Natural killer cell (primary cell): Measurements from ENCODE around the gene MAOB. TPM values are rescaled to one million over a fixed set of nuclear protein-coding genes. Genes with fewer than 3 reads are reported as not detected.

ENCODE experiments used
- ATAC-seq, 3 donors: fragments of 150-1000 bp in 2 of 3; fragments of 200-7000 bp in 1 of 3; cut with Tn5 transposase; 1 replicate in 1 of 3; 2 replicates in 2 of 3; pipeline ENCODE4 v1.10.0; 2021; ENCODE audit warnings: mild to moderate bottlenecking in 2 of 3, moderate library complexity in 2 of 3
- DNase-seq, 2 donors: peaks; one replicate each; pipeline versions ENCODE4 v3.0.0 to v3.0.0-alpha.2; 2013 to 2021; ENCODE audit warnings: mixed read lengths in 1 of 2
- H3K27ac ChIP-seq: one replicate; pipeline ENCODE4 v1.5.1; 2013; ENCODE audit warnings: mild to moderate bottlenecking, low read length
- H3K27me3 ChIP-seq: one replicate; pipeline ENCODE4 v1.6.1; 2013; ENCODE audit warnings: low read length; ENCODE audit not compliant: control insufficient read depth, insufficient read depth
- H3K36me3 ChIP-seq: one replicate; pipeline ENCODE4 v1.6.1; 2013; ENCODE audit warnings: low read length; ENCODE audit not compliant: control insufficient read depth, insufficient read depth
- H3K4me1 ChIP-seq: one replicate; pipeline ENCODE4 v1.6.1; 2013; ENCODE audit warnings: low read length; ENCODE audit not compliant: control insufficient read depth, insufficient read depth
- H3K4me3 ChIP-seq: one replicate; pipeline ENCODE4 v1.5.1; 2013; ENCODE audit warnings: low read length
- H3K9me3 ChIP-seq: one replicate; pipeline ENCODE4 v1.6.1; 2013; ENCODE audit warnings: low read length; ENCODE audit not compliant: control insufficient read depth, insufficient read depth
- H3K27ac Mint-ChIP-seq, 2 donors: one replicate each; pipeline ENCODE4 v1.8.0; 2022; ENCODE audit warnings: mild to moderate bottlenecking in 2 of 2, mixed read lengths in 2 of 2, moderate library complexity in 1 of 2
- H3K27me3 Mint-ChIP-seq, 2 donors: one replicate each; pipeline ENCODE4 v1.8.0; 2022; ENCODE audit warnings: low read depth in 2 of 2, mixed read lengths in 2 of 2
- H3K36me3 Mint-ChIP-seq: one replicate; pipeline ENCODE4 v1.8.0; 2022; ENCODE audit warnings: mixed read lengths
- H3K4me1 Mint-ChIP-seq, 2 donors: one replicate each; pipeline ENCODE4 v1.8.0; 2022; ENCODE audit warnings: mixed read lengths in 2 of 2
- H3K4me3 Mint-ChIP-seq: one replicate; pipeline ENCODE4 v1.8.0; 2022; ENCODE audit warnings: mild to moderate bottlenecking, moderate library complexity, mixed read lengths
- H3K9me3 Mint-ChIP-seq, 2 donors: one replicate each; pipeline ENCODE4 v1.8.0; 2022; ENCODE audit warnings: mixed read lengths in 2 of 2
- CTCF ChIP-seq: fragments of 200-600 bp; IDR thresholded peaks from one replicate; pipeline ENCODE4 v1.8.0; 2022; ENCODE audit warnings: antibody characterized with exemption
- WGBS: methylation state at CpG from one replicate; pipeline ENCODE4 v1.1.7; 2013; ENCODE audit warnings: missing lambda C conversion rate; ENCODE audit not compliant: insufficient coverage; 5-methylcytosine and 5-hydroxymethylcytosine counted together
- intact Hi-C: fragments of 100-400 bp; cut with micrococcal nuclease; formaldehyde crosslinking; loops from one replicate; pipeline ENCODE4 v1.14.2; 2022
- total RNA-seq, 4 donors: library from RNA; stranded (reverse); fragments of 120-200 nt in 1 of 4; gene quantifications; one replicate each; pipeline versions ENCODE4 v1.2.3 to v1.2.4, GENCODE V29; 2013 to 2022

Gene MAOB
- total RNA-seq, 3 donors from 2014 or later (not counting 1 experiment from before 2014, with no cell fraction given), result 0.26 TPM; not detected in 2

- Histone ChIP-seq H3K9me3 (no peaks in the 10 kb centered on the region), H3K4me1 (no peaks in the 10 kb centered on the region), H3K4me3 (no peak overlapping the region), H3K27ac (no peak overlapping the region), H3K36me3 (no peaks in the 10 kb centered on the region), H3K27me3 (no peaks in the 10 kb centered on the region)
- Mint-ChIP-seq H3K27ac (no peak overlapping the region), H3K4me1 (no peaks in the 10 kb centered on the region), H3K27me3 (no peaks in the 10 kb centered on the region), H3K4me3 (no peak overlapping the region), H3K36me3 (no peaks in the 10 kb centered on the region), H3K9me3 (no peaks in the 10 kb centered on the region)
- ATAC-seq, result no peak
- intact Hi-C loops, result no loop called here
- no peak for DNase-seq
- WGBS, result 82% methylated on average over 1 of the region's 1 CpG
- TF ChIP-seq CTCF, result no peak
Observed at GRCh38 chrX:43716696-43717095, 165.6 kb downstream of the MAOB start.

Other genes with a start within 250 kb of the MAOB start
- under 1 TPM in 1 of 3 donors, not detected in 2; 0.05 TPM for gene MAOA, start 226.2 kb downstream of the MAOB start, total RNA-seq
- gene NDP, start 90.9 kb upstream of the MAOB start, total RNA-seq, result not detected